ENCODE results near the gene PHTF1.

The PHTF1 gene

GRCh38 chr1:113758631-113759332 lies 504 bp downstream of the PHTF1 start:
- no peak for TF ChIP-seq CTCF (IDR thresholded peaks at IDR 0.05)

- TF ChIP-seq CTCF (IDR thresholded peaks at IDR 0.05), result no peak
Measured at GRCh38 chr1:113756461-113756860, 2.8 kb downstream of the PHTF1 start.

DNA sequence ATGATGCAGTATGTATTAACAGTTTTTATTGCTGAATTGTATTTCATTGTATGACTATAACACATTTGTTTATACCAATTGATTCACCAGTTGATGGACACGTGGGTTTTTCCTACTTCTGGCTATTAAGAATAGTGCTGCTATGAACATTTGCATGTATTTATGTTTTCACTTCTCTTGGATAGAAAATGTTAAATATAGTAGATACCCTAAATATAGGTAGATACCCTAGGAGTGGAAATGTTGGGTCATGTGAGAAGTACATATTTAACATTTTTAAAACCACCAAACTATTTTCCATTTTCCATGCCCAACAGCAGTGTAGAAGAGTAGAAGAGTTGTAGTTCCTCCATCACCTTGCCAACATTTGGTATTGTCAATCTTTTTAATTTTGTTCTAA lies 7.8 kb downstream of the PHTF1 start:
- no peak for TF ChIP-seq CTCF (IDR thresholded peaks at IDR 0.05)

DNA sequence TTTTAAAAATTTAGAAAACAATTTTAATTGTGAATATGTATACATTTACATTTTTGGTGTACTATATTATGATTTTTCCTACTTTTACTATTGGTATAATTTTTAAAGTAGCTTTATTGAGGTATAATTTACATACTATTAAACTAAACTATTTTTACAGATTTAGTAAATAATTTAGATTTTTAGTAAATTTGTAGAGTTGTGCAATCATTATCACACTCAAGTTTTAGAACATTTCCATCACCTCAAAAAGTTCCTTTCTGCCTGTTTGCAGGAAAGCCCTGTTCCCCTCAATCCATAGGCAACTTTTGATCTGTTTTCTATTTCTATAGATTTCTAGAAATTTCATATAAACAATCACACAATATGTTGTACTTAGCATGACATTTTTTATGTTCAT lies 8.2 kb downstream of the PHTF1 start:
- TF ChIP-seq CTCF (IDR thresholded peaks at IDR 0.05), result no peak

DNA sequence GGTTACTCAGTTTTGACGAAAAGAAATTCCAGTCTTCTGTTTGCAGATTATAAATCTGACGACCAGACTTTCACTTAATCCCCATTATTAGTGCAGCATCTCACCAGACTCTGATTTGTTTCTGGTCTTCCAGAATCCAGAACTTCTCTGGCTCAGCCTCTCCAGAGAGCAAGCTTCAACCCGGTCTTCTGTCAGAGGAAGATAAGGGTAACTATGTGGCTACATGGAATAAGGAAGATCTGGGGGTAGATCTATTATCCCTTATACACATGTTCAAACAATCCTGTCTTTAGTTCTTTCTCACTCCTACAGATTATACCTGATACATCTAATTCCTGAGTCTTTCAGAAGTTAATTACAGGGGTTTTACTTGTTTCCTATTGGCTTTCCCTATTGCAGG lies 9.9 kb downstream of the PHTF1 start:
- TF ChIP-seq CTCF (IDR thresholded peaks at IDR 0.05), result no peak

DNA sequence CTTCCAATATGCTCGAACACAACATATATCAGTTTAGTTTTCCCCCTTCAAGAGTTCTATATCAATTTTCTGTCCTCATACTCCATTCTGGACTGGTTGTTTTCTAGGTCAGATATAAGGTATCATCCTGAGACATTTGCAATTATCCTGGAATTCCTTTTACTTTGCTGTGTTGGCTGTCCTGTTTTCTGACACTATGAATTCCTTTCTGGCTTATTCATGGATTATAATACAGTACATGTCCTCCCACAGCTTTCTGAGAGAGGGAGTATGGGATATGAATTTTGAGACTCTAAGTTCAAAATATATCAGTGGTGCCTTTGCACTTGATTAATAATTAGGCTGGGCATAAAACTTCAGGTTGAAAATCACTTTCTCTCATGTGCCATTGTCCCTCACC lies 11.9 kb downstream of the PHTF1 start:
- no peak for TF ChIP-seq CTCF (IDR thresholded peaks at IDR 0.05)

DNA sequence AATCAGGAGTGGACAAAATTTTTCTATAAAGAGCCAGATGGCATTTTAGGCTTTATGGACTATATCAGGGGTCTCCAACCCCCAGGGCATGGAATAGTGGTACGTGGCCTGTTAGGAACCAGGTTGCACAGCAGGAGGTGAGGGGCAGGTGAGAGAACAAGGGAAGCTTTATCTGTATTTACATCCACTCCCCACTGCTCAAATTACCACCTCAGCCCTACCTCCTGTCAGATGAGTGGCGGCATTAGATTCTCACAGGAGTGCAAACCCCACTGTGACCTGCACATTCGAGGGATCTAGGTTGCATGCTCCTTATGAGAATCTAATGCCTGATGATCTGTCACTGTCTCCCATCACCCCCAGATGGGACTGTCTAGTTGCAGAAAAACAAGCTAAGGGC lies 13.9 kb downstream of the PHTF1 start:
- TF ChIP-seq CTCF (IDR thresholded peaks at IDR 0.05), result no peak

- no peak for TF ChIP-seq CTCF (IDR thresholded peaks at IDR 0.05)
Measured at GRCh38 chr1:113744114-113744513, 15.2 kb downstream of the PHTF1 start.

Data from LNCAP (cell line).